ENCODE results near the gene PSENEN. TPM values are rescaled to one million over a fixed set of nuclear protein-coding genes. Genes with fewer than 3 reads are reported as not detected.

Gene PSENEN
- total RNA-seq, 2 donors from 2014 or later, result 39.9 to 65.2 TPM

GRCh38 chr19:35704218-35704617 lies 41.2 kb upstream of the PSENEN start, which contains the start of gene ZBTB32:
Gene ZBTB32 (plus strand): TSS chr19:35704558. CDS start chr19:35714627, 10,069 bp downstream.
- Histone ChIP-seq H3K4me1 (replicated peaks) (no peaks in the 10 kb centered on the region), H3K9me3 (no peaks in the 10 kb centered on the region), H3K4me3 (no peak within 1 kb of the TSS), H3K36me3 (no peaks in the 10 kb centered on the region), H3K27me3 (replicated peaks; ENCODE audit: insufficient read depth) (no peaks in the 10 kb centered on the region), H3K27ac (no peak within 1 kb of the TSS)
- WGBS, result 13% methylated on average over 24 of the region's 24 CpGs
- TF ChIP-seq POLR2A (IDR thresholded peaks at IDR 0.05), result no peak
- intact Hi-C loops (cut with DNase I), result no loop called here
- no peak for DNase-seq (ENCODE audit: low spot score)

GRCh38 chr19:35708391-35708790 lies 37.1 kb upstream of the PSENEN start:
- Histone ChIP-seq H3K4me3 (no peak overlapping the region), H3K27me3 (replicated peaks; ENCODE audit: insufficient read depth) (no peaks in the 10 kb centered on the region), H3K9me3 (no peaks in the 10 kb centered on the region), H3K27ac (no peak overlapping the region), H3K4me1 (replicated peaks) (no peaks in the 10 kb centered on the region), H3K36me3 (no peaks in the 10 kb centered on the region)
- 100% methylated on average over 1 of the region's 1 CpG for WGBS
- DNase-seq (ENCODE audit: low spot score), result no peak
- intact Hi-C loops (cut with DNase I), result no loop called here
- TF ChIP-seq POLR2A (IDR thresholded peaks at IDR 0.05) (no peak), CTCF (IDR thresholded peaks at IDR 0.05) (no peak), POLR2AphosphoS5 (IDR thresholded peaks at IDR 0.05) (no peak)

GRCh38 chr19:35710784-35711723 lies 34.4 kb upstream of the PSENEN start:
- Histone ChIP-seq H3K9me3 (no peaks in the 10 kb centered on the region), H3K36me3 (no peaks in the 10 kb centered on the region), H3K4me3 (no peak overlapping the region), H3K27ac (no peak overlapping the region), H3K4me1 (replicated peaks) (peaks cover 5% of the 10 kb centered on the region), H3K27me3 (replicated peaks; ENCODE audit: insufficient read depth) (no peaks in the 10 kb centered on the region)
- intact Hi-C loops (cut with DNase I), result loop anchor here (10.0 kb wide), 1 partner anchor 356 kb away; the partner anchor contains the start of gene FFAR3
- TF ChIP-seq CTCF (IDR thresholded peaks at IDR 0.05) (no peak), POLR2AphosphoS5 (IDR thresholded peaks at IDR 0.05) (no peak), POLR2A (IDR thresholded peaks at IDR 0.05) (no peak)
- DNase-seq (ENCODE audit: low spot score), result no peak
- 66% methylated on average over 13 of the region's 13 CpGs for WGBS

GRCh38 chr19:35712567-35713505 lies 32.6 kb upstream of the PSENEN start:
- H3K4me3 ChIP-seq, result no peak overlapping the region
- no peak for DNase-seq (ENCODE audit: low spot score)
- WGBS, result 82% methylated on average over 11 of the region's 11 CpGs

More at GRCh38 chr19:35712567-35713505, 32.6 kb upstream of the PSENEN start:
- Histone ChIP-seq H3K27me3 (replicated peaks; ENCODE audit: insufficient read depth) (no peaks in the 10 kb centered on the region), H3K4me1 (replicated peaks) (peaks cover 6% of the 10 kb centered on the region), H3K36me3 (no peaks in the 10 kb centered on the region), H3K27ac (no peak overlapping the region), H3K9me3 (no peaks in the 10 kb centered on the region)
- intact Hi-C loops (cut with DNase I), result loop anchor here (10.0 kb wide), 1 partner anchor 358 kb away; the partner anchor contains the start of gene FFAR3
- no peak for TF ChIP-seq POLR2A (IDR thresholded peaks at IDR 0.05)
- TF ChIP-seq CTCF (IDR thresholded peaks at IDR 0.05), result no peak
- no peak for TF ChIP-seq POLR2AphosphoS5 (IDR thresholded peaks at IDR 0.05)
